ENCODE measurements around the gene NEURL1B.

NEURL1B gene

GRCh38 chr5:172616730-172617129 lies 24.3 kb upstream of the NEURL1B start:
- Histone ChIP-seq H3K4me3 (ENCODE audit: low read depth, low read length) (no peak overlapping the region), H4K12ac (ENCODE audit: low read depth, low read length) (no peak overlapping the region), H2BK5ac (ENCODE audit: low read depth, low read length, poor library complexity) (no peak overlapping the region), H3K9me3 (ENCODE audit: insufficient read depth, low read depth, low read length) (peaks cover 2% of the 10 kb centered on the region), H3K27me3 (ENCODE audit: insufficient read depth, low read length) (no peaks in the 10 kb centered on the region), H2AK5ac (ENCODE audit: low read length) (no peak overlapping the region), H3K18ac (ENCODE audit: low read length) (no peak overlapping the region), H3K4ac (ENCODE audit: low read depth, low read length) (no peak overlapping the region), H4K91ac (ENCODE audit: low read depth, low read length) (no peak overlapping the region), H4K8ac (ENCODE audit: low read depth, low read length) (no peak overlapping the region), H3K36me3 (ENCODE audit: control insufficient read depth in 1 of 2, insufficient read depth in 2 of 2, low read length in 2 of 2) (no peaks in the 10 kb centered on the region), H3K79me2 (ENCODE audit: control insufficient read depth, insufficient read depth, low read length, poor library complexity) (no peaks in the 10 kb centered on the region), H3K23ac (ENCODE audit: low read length) (no peak overlapping the region), H3K27ac (ENCODE audit: low read depth, low read length) (no peak overlapping the region), H3K9ac (ENCODE audit: low read length) (no peak overlapping the region), H3K4me1 (ENCODE audit: control insufficient read depth in 1 of 2, insufficient read depth in 2 of 2, low read length in 2 of 2) (no peaks in the 10 kb centered on the region), H3K79me1 (ENCODE audit: low read length) (no peaks in the 10 kb centered on the region), H3K14ac (ENCODE audit: low read length) (no peak overlapping the region), H2BK12ac (ENCODE audit: low read length) (no peak overlapping the region), H2BK120ac (ENCODE audit: insufficient read depth, low read length, poor library complexity) (no peak overlapping the region), H3K4me2 (ENCODE audit: low read length) (no peak overlapping the region), H2AFZ (ENCODE audit: insufficient read depth, low read length, poor library complexity) (no peak overlapping the region)
- WGBS (ENCODE audit: extremely low coverage, insufficient coverage, insufficient read length): no CpG with 5 or more reads among the region's 16 CpGs
- peak; percentile 21 to 44 for DNase-seq

GRCh38 chr5:172617817-172618216 lies 23.2 kb upstream of the NEURL1B start:
- no peak overlapping the region for H2BK120ac ChIP-seq (ENCODE audit: insufficient read depth, low read length, poor library complexity)
- no peaks in the 10 kb centered on the region for H3K4me1 ChIP-seq (ENCODE audit: control insufficient read depth in 1 of 2, insufficient read depth in 2 of 2, low read length in 2 of 2)
- H3K27ac ChIP-seq (ENCODE audit: low read depth, low read length): no peak overlapping the region
- no CpG with 5 or more reads among the region's 26 CpGs for WGBS (ENCODE audit: extremely low coverage, insufficient coverage, insufficient read length)
- H4K12ac ChIP-seq (ENCODE audit: low read depth, low read length): no peak overlapping the region
- no peak overlapping the region for H3K4me3 ChIP-seq (ENCODE audit: low read depth, low read length)
- H3K79me2 ChIP-seq (ENCODE audit: control insufficient read depth, insufficient read depth, low read length, poor library complexity): no peaks in the 10 kb centered on the region
- H3K4me2 ChIP-seq (ENCODE audit: low read length): no peak overlapping the region
- H4K91ac ChIP-seq (ENCODE audit: low read depth, low read length): no peak overlapping the region
- no peak overlapping the region for H3K9ac ChIP-seq (ENCODE audit: low read length)
- no peak overlapping the region for H2AK5ac ChIP-seq (ENCODE audit: low read length)
- peaks cover under 1% of the 10 kb centered on the region for H3K9me3 ChIP-seq (ENCODE audit: insufficient read depth, low read depth, low read length)
- H3K18ac ChIP-seq (ENCODE audit: low read length): no peak overlapping the region
- no peak overlapping the region for H2AFZ ChIP-seq (ENCODE audit: insufficient read depth, low read length, poor library complexity)
- no peaks in the 10 kb centered on the region for H3K27me3 ChIP-seq (ENCODE audit: insufficient read depth, low read length)
- H2BK5ac ChIP-seq (ENCODE audit: low read depth, low read length, poor library complexity): no peak overlapping the region
- no peak overlapping the region for H2BK12ac ChIP-seq (ENCODE audit: low read length)
- H3K36me3 ChIP-seq (ENCODE audit: control insufficient read depth in 1 of 2, insufficient read depth in 2 of 2, low read length in 2 of 2): no peaks in the 10 kb centered on the region
- no peak overlapping the region for H3K14ac ChIP-seq (ENCODE audit: low read length)
- no peak overlapping the region for H3K4ac ChIP-seq (ENCODE audit: low read depth, low read length)
- no peak overlapping the region for H3K23ac ChIP-seq (ENCODE audit: low read length)
- no peak for DNase-seq
- H4K8ac ChIP-seq (ENCODE audit: low read depth, low read length): no peak overlapping the region
- H3K79me1 ChIP-seq (ENCODE audit: low read length): no peaks in the 10 kb centered on the region

GRCh38 chr5:172618574-172619365 lies 22.3 kb upstream of the NEURL1B start:
- H3K27ac ChIP-seq (ENCODE audit: low read depth, low read length): no peak overlapping the region
- H3K18ac ChIP-seq (ENCODE audit: low read length): no peak overlapping the region
- no peak overlapping the region for H3K9ac ChIP-seq (ENCODE audit: low read length)
- H3K4ac ChIP-seq (ENCODE audit: low read depth, low read length): no peak overlapping the region
- no peaks in the 10 kb centered on the region for H3K4me1 ChIP-seq (ENCODE audit: control insufficient read depth in 1 of 2, insufficient read depth in 2 of 2, low read length in 2 of 2)
- no peak overlapping the region for H3K14ac ChIP-seq (ENCODE audit: low read length)
- H3K27me3 ChIP-seq (ENCODE audit: insufficient read depth, low read length): no peaks in the 10 kb centered on the region
- no peak overlapping the region for H2BK12ac ChIP-seq (ENCODE audit: low read length)
- H3K4me3 ChIP-seq (ENCODE audit: low read depth, low read length): no peak overlapping the region
- no peaks in the 10 kb centered on the region for H3K36me3 ChIP-seq (ENCODE audit: control insufficient read depth in 1 of 2, insufficient read depth in 2 of 2, low read length in 2 of 2)
- no peaks in the 10 kb centered on the region for H3K79me2 ChIP-seq (ENCODE audit: control insufficient read depth, insufficient read depth, low read length, poor library complexity)
- H3K4me2 ChIP-seq (ENCODE audit: low read length): no peak overlapping the region
- WGBS (ENCODE audit: extremely low coverage, insufficient coverage, insufficient read length): no CpG with 5 or more reads among the region's 12 CpGs
- no peak overlapping the region for H4K8ac ChIP-seq (ENCODE audit: low read depth, low read length)
- DNase-seq: no peak
- no peak overlapping the region for H2BK120ac ChIP-seq (ENCODE audit: insufficient read depth, low read length, poor library complexity)
- no peaks in the 10 kb centered on the region for H3K79me1 ChIP-seq (ENCODE audit: low read length)
- no peak overlapping the region for H2AFZ ChIP-seq (ENCODE audit: insufficient read depth, low read length, poor library complexity)
- H4K91ac ChIP-seq (ENCODE audit: low read depth, low read length): no peak overlapping the region
- H3K9me3 ChIP-seq (ENCODE audit: insufficient read depth, low read depth, low read length): no peaks in the 10 kb centered on the region
- no peak overlapping the region for H4K12ac ChIP-seq (ENCODE audit: low read depth, low read length)
- no peak overlapping the region for H2BK5ac ChIP-seq (ENCODE audit: low read depth, low read length, poor library complexity)
- no peak overlapping the region for H2AK5ac ChIP-seq (ENCODE audit: low read length)
- no peak overlapping the region for H3K23ac ChIP-seq (ENCODE audit: low read length)

- no peaks in the 10 kb centered on the region for H3K27me3 ChIP-seq (ENCODE audit: insufficient read depth, low read length)
- H4K12ac ChIP-seq (ENCODE audit: low read depth, low read length): no peak overlapping the region
- no peaks in the 10 kb centered on the region for H3K79me2 ChIP-seq (ENCODE audit: control insufficient read depth, insufficient read depth, low read length, poor library complexity)
- no peak for DNase-seq
- no peak overlapping the region for H2AFZ ChIP-seq (ENCODE audit: insufficient read depth, low read length, poor library complexity)
- H3K79me1 ChIP-seq (ENCODE audit: low read length): no peaks in the 10 kb centered on the region
- H2BK120ac ChIP-seq (ENCODE audit: insufficient read depth, low read length, poor library complexity): no peak overlapping the region
- no peak overlapping the region for H3K14ac ChIP-seq (ENCODE audit: low read length)
- H2BK5ac ChIP-seq (ENCODE audit: low read depth, low read length, poor library complexity): no peak overlapping the region
- H3K27ac ChIP-seq (ENCODE audit: low read depth, low read length): no peak overlapping the region
- no peak overlapping the region for H3K18ac ChIP-seq (ENCODE audit: low read length)
- no peaks in the 10 kb centered on the region for H3K36me3 ChIP-seq (ENCODE audit: control insufficient read depth in 1 of 2, insufficient read depth in 2 of 2, low read length in 2 of 2)
- no peak overlapping the region for H3K4me2 ChIP-seq (ENCODE audit: low read length)
- H4K8ac ChIP-seq (ENCODE audit: low read depth, low read length): no peak overlapping the region
- no peaks in the 10 kb centered on the region for H3K9me3 ChIP-seq (ENCODE audit: insufficient read depth, low read depth, low read length)
- no peak overlapping the region for H3K4ac ChIP-seq (ENCODE audit: low read depth, low read length)
- no CpG with 5 or more reads among the region's 6 CpGs for WGBS (ENCODE audit: extremely low coverage, insufficient coverage, insufficient read length)
- H3K4me3 ChIP-seq (ENCODE audit: low read depth, low read length): no peak overlapping the region
- H3K4me1 ChIP-seq (ENCODE audit: control insufficient read depth in 1 of 2, insufficient read depth in 2 of 2, low read length in 2 of 2): no peaks in the 10 kb centered on the region
- H2BK12ac ChIP-seq (ENCODE audit: low read length): no peak overlapping the region
- no peak overlapping the region for H4K91ac ChIP-seq (ENCODE audit: low read depth, low read length)
- H2AK5ac ChIP-seq (ENCODE audit: low read length): no peak overlapping the region
- no peak overlapping the region for H3K23ac ChIP-seq (ENCODE audit: low read length)
- H3K9ac ChIP-seq (ENCODE audit: low read length): no peak overlapping the region
These were observed 20.6 kb upstream of the NEURL1B start for GRCh38 chr5:172620506-172620905.
